HG02981 (cell line): ENCODE results near the gene SLC22A6.
"Not testable (repeated sequence)": the region's sequence is repeated elsewhere in the genome, so short reads cannot be mapped to it uniquely, and the experiment has no call there.

ENCODE experiments used
- ATAC-seq: cut with Tn5 transposase; IDR thresholded peaks from one replicate; pipeline ENCODE4 v1.9.1; 2021; ENCODE audit warnings: mild to moderate bottlenecking, moderate library complexity; ENCODE audit not compliant: unreplicated experiment

The SLC22A6 gene

DNA sequence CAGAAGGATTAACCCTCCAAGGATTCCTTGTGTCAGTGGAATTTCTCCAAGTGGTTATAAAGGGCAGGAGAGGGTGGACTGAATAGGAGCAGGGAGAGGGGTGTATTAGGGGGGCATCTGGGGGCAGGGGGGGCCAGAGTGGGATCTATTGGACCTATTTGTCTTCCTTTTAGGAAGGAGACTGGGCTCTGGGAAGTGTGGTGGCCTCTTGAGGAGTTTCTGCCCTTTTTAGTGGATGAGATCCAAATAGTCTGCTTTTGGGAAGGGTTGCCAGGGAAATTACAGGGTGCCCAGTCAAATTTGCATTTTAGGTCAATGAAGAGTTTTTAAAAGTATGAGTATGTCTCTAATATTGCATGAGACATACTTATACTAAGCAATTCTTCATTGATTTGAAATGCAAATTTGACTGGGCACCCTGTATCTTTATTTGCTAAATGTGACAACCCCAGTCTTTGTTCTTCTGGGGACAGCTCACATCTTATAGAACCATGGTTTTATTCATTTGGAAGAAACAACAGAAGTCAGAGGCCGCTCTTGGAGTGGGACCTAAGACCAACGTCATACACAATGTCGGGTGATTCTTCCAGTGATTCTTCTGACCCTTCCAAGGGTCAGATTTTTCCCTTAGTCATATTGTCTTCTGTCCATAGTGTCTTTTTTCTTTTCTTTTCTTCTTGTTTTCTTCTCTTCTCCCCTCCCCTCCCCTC, 429 bp upstream of the SLC22A6 start:
- ATAC-seq: no peak

DNA sequence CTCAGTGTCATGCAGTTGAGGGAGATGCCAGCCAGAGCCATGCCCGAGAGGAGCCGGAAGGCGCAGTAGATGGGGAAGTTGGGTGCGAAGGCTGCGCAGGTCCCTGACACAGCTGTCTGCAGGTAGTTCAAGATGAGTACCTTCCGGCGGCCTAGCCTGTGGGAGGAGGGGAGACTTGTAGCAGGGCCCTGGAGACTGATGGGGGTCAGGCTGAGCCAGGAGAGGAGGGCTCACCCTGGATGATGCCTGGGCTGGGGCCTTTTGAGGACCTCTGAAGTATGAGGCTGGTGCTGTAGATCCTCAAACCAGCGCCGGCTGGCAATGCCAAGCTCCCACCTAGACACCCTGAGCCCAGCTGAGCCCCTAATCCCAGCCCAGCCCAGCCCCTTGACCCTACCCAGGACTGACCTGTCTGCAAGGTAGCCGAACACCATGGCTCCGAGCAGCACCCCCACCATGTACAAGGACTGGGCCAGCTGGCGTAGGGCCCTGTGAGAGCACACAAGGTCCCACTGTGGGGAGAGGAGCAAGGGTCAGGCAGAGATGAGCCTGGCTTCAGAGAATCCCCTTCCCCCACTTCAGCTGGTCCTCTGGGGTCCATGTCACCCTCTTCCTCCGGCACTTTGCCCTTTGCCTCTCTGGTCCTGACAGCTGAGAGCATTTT, 1.1 kb downstream of the SLC22A6 start:
- ATAC-seq: no peak

DNA sequence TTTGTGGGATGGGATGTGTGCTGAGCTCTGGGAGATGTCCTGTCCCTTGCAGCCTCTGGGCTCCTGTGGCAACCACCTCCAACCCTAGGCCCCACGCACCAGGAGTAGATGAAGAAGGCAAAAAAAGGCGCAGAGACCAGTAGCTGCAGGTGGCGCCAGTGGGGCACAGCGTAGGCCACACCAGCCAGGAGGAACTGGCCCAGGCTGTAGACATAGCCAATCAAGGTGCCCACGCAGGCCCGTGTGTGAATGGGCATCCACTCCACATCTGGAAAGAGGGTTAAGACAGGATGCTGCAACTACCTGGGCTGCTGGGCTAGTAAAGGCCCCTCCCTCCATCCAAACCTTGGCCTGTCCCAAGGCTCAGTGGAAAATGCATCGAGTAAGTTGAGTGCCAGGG, 3.0 kb downstream of the SLC22A6 start:
- ATAC-seq: no peak

DNA sequence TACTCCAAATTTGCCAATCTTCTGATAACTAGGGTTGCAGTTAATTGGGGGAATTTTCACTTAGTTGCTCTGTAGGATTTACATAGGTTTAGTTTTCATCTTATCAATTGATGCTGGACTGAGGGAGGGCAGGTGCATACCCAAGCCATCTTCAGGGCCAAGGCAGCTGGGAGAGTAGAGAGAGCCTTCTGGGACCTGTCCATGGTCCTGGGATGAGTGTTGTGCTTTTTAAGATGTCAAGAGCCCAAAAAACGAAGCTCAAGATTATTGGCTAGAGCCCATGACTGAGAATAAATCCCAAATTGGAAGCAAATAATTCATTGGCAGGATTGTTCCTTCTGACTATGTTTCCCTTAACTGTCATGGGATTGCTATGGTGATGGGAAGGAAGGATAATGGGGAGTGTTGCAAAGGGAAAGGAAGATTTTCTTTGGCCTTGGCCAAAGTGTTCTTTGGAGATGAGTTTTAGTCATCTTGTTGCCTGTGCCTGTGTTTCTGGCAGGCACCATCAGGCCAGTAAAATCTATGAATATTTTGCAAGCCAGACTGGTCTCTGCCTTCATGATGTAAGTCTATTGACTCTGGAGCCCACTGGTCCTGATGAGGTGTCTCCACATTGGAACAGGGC, 4.5 kb downstream of the SLC22A6 start:
- ATAC-seq: no peak

DNA sequence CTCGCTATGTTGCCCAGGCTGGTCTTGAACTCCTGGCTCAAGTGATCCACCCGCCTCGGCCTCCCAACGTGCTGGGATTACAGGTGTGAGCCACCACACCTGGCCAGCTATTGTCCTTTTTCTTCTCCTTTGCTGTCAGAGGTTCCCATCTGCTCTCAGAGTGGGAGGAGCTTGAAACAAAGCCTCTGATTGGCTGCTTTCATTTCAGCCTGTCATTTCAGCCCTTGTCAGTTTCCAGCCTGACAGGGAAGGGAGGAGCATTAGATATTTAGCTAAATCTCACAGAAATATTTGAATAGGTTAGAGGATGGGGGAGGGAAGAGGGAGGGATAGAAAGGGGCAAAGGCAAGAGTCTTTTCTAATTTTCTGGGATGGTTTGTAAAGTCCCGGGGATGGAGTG, 8.7 kb downstream of the SLC22A6 start:
- ATAC-seq: no peak

DNA sequence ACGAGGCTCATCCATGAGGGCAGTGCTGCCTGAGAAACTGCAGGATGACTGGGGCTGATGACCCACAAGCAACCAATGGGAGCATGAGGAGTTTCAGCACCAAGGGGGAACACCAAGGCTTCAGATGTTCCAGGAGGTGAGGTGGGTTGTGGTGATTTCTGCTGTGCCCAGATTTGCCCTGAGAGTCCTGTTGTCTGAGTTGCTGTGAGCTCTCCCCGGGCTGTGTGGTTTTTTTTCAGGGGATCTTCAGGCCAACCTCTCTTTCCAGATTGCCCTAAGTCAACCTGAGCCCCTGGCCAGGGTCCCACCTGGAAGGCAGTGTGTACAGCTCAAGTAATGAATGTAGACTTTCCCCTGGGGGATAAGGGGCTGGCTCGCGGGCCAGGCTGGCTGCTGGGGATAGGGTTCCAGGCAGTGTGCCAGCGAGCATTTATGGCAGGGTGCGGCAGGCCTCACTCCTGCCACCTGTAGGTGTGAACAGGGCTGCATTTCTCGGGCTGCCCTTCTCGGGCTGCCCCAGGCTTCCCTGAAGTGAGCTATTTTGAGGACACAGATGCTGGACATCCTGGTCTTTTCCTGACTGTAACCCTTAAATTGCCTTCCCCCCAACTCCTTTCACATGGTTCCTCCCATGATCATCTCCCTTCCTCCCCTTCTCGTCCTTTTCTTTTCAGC, 9.8 kb downstream of the SLC22A6 start:
- no peak for ATAC-seq

DNA sequence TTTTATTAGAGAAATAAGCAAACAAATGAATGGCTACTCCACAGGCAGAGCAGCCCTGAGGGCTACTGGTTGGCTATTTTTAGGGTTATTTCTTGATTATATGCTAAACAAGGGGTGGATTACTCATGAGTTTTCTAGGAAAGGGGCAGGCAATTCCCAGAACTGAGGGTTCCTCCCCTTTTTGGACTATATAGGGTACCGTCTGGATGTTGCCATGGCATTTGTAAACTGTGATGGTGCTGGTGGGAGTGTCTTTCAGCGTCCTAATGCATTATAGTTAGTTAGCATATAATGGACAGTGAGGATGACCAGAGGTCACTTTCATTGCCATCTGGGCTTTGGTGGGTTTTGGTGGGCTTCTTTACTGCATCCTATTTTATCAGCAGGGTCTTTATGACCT, 19.2 kb downstream of the SLC22A6 start:
- ATAC-seq: no peak

DNA sequence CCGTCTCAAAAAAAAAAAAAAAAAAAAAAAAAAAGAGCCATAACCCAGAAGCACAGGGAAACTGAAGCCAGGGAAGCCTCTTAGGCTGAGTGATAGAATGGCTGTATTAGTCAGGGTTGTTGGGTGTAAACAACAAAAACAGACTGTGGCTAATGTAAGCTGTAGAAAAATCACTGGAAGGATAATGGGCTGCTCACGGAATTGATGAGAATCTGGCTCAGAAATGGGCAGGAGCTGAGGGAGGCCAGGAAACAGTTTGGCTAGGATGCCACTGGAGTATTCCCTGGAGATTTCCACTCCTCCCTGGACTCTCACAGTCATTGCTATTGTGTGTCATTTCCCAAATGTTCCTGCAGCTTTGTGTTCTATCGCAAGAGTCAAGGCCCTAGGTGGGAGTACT, 22.4 kb downstream of the SLC22A6 start:
- no peak for ATAC-seq

DNA sequence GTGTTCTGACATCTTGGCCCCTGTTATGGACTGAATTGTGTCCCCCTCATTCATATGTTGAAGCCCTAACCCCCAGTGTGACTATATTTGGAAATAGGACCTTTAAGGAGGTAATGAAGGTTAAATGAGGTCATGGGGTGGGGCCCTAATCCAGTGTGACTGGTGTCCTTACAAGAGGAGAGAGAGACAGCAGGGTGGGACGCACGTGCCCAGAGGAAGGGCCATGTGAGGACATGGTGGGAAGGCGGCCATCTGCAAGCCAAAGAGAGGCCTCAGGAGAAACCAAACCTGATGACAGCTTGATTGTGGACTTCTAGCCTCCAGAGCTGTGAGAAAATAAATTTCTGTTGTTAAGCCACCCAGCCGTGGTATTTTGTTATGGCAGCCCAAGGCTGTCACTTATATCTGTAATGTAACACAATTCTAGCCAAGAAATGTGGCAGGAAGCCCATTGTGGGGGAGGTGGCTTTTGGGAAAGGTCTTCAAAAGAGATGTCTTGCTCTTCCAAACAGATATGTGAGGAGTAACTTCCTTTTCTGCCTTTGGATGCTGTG, 23.7 kb downstream of the SLC22A6 start:
- no peak for ATAC-seq

DNA sequence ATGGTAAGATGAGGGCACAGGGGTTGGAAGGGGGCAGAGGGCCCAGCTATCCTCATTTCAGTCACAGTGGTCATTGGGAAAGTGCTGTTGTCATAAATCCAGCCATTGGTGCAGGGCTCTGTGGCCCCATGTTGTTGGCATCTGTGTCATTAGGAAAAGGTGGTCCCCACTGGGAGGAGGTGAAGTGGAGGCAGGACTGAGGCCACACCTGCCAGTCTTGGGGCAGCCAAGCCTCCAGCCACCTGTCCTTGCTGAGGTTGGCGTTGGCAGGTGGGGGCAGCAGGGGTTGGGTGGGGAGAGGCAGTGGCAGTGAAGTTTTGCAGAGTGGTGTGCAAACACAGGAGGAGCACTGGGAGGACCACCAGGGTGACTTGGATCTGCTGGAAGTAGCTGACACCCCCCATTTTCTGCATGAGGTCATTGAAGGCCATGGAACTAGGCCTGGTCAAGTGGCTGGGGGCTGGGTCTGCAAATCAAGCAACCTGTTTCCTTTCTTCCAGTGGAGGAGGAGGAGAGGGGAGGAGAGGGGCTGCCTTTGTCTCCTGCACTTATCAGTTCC, 25.3 kb downstream of the SLC22A6 start:
- no peak for ATAC-seq

DNA sequence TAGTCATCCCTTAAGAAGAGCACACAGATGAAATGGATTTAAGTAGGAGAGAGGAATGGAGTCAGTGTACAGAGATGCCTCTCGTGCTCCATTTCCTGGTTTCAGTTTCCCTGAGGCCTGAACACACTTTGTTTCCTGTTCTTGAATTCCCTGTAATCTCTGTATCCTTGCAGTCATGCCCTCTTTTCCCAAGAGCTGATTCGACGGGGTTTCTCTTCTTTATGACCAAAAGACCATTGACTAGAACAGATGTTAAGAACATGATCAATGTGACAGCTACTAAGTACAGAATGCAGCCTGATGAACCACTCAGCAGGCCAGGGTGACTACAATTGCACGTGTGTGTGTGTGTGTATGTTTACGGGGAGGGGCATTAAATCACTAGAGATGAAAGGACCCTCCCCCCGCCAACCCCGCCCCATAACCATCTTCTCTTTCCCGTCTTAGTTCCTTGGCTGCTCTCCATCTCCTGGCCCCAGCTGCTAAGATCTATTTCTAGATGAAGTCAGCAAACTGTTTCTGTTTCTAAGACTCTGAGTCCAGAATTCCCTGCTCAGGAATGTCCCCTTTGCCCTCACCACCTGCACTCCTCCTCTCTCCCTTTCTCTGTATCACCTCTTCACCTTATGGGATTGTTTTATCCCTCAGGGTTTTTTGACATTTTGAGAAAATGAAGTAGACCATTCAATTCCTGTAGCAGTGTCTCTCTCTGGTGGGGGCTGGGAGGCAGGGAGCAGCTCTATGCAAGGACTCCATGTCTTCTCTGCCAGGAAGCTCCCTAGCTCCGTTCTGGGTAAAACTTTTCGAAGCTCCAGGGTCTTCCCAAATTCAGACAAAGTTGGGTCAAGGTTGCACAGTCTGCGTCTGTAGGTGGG, 26.0 kb downstream of the SLC22A6 start:
- no peak for ATAC-seq

DNA sequence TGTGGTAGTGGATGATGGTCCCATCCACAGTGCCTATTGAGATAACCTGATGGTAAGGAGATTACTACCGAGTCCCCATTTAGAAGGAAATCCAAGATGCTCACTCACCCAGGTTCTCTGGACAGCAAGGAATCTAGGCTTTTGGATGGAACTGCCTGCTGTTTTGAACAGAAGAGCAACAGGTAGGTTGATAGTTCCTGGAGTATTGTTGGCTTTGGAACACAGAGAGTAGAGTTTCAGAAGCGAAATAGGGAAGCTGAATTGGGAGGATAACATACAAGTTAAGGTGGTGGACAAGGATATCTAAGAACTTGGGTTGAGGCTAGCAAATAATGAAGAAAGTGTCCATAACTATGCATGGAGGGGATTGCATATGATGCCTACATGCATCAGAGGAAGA, 27.6 kb downstream of the SLC22A6 start:
- ATAC-seq: no peak

DNA sequence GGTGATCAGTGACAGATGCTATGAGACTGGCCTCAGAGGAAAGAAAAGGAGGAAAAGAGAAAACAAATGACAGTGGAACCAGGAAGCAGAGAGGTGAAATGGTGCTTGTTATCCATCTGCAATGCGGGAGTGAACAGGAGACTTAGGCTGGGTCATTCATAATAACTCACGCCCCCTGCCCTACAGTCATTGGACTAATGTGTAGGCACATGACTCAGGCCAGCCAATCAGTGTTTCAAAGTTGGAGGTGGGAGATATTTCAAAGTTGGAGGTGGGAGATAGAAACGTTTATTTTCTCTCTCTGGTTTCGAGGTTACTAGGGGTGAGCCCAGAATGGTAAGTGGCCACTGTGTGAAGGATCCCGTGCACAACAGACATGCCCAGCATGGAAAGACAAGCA, 30.3 kb downstream of the SLC22A6 start:
- no peak for ATAC-seq

DNA sequence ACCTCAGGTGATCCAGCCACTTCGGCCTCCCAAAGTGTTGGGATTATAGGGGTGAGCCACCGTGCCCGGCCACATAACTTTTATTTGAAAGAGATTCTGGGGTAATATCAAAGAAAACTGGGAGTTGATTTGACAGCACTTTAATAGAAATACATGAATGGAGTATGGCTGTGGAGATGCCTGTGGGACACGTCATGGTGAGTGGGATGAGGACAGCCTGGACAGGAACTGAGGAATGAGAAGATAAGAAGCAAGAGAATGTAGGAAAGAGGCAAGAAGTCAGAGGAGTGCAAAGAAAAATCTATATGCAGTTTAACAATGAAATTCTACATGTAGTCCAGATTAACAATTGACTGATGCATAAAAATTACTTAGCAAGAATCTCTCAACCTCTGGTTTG, 31.0 kb downstream of the SLC22A6 start:
- no peak for ATAC-seq

DNA sequence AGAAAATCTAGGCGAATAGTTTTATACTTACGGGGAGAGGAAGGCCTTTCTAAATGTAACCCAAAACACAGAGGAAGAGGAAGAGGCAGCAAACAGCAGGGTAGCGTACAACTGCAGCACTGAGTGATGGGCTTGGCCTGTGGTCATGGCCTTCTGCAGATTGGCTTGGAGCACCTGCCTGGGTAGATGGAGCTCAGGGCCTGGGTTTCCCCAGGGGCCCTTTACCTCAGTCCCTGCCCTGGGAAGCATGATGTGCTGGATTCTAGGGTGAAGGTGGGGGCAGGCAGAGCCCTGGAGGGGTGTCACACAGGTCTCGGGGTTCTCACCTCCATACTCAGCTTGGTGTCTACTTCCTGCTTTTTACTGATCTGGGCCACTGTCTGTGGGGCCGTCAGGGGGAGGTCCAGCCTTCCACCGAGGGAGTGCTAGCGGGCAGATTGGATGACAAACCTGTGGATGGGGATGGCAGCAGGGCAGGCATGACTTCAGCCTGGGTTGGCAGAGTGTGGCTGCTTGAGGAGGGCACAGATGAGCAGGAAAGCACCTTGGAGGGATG, 35.9 kb downstream of the SLC22A6 start:
- ATAC-seq: no peak

DNA sequence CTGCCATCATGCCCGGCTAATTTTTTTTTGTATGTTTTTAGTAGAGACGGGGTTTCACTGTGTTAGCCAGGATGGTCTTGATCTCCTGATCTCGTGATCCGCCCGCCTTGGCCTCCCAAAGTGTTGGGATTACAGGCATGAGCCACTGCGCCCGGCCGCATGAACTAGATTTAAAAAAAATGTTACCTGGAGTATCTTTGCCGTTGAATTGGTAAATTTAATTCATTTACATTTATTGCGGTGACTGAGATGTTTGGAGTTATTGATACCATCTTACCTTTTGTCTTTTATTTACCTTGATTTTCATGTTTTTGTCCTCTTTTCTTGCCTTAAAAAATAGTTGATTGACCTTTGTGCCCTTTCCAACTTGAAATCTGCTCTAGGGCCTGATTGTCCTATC, 39.2 kb downstream of the SLC22A6 start:
- ATAC-seq: not testable (repeated sequence)

DNA sequence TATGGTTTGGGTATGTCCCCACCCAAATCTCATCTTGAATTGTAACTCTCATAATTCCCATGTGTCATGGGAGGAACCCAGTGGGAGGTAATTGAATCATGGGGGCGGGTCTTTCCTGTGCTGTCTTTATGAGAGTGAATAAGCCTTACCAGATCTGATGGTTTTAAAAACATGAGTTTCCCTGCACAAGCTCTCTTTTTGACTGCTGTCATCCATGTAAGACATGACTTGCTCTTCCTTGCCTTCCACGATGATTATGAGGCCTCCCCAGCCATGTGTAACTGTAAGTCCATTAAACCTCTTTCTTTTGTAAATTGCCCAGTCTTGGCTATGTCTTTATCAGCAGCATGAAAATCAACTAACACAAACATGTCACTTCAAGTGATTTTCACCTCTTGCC, 47.2 kb downstream of the SLC22A6 start:
- ATAC-seq: not testable (repeated sequence)

DNA sequence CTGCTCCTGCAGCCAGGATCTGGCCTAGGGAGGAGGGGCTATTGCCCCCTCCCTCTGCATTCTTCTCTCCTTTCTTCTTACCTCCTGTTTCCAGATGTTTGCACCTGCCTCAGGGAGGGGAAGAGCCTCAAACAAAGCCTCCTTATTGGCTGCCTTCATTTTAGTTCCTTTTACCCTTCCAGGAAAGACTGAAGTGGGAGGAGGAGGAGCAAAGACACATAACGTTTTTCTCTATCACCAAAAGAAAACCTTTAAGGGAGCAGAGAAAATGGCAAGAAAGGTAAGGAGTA, 50.3 kb downstream of the SLC22A6 start:
- ATAC-seq: no peak

DNA sequence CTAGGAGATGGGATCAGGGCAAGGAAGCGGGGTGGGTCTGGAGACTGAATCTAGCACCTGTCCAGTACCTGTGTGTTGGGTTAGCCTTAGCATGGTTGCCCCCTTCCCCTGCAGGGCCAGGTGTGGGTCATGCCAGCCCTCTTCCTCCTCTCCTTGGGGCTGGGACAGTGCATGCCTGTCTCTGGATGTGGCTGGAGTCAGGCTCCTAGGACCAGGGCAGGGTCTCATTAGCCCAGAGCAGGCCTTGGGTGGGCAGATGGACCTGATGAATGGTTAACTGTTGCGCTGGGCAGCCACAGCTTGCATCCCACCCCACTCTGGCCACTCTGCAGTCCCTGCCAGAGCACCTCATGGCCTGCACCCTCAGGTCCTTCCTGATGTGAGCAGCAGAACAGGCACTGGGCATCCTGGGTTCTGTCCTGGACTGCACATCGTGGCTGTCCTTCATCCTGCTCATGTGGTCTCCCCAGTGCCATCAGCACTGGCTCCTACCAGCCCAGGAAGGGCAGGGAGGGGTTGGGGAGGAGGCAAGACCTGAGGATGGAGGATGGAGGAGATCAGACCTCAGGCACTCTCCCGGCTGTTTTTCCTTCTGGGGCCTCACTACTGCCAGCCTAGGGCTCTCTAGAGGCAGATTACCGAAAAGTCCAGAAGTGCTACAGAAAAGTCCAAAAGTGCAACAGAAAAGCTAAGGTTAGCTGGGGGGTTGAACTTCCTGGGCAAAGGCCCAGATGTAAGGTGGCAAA, 50.8 kb downstream of the SLC22A6 start:
- no peak for ATAC-seq
